NCI-H2227 (cell line): Measurements from ENCODE around the gene LGALS7.
A peak's percentile ranks its signal among the peaks of the same experiment; 100 is the strongest.
"Not testable (repeated sequence)": the region's sequence is repeated elsewhere in the genome, so short reads cannot be mapped to it uniquely, and the experiment has no call there.

Source experiments
- DNase-seq: peaks from one replicate; lab custom pipeline; 2025; ENCODE audit not compliant: unreplicated experiment; lab: John Stamatoyannopoulos, UW

Gene LGALS7

GRCh38 chr19:38773469-38774177, at the start of gene LGALS7:
LGALS7 (minus strand) TSS chr19:38773517; CDS start chr19:38773492, 25 bp downstream.
- DNase-seq: no peak

- DNase-seq: not testable (repeated sequence)
These were observed 48.0 kb upstream of the LGALS7 start for GRCh38 chr19:38821230-38821825.

GRCh38 chr19:38819231-38819920, 46.1 kb upstream of the LGALS7 start:
- peak; percentile 84 for DNase-seq

GRCh38 chr19:38817081-38817480, 43.8 kb upstream of the LGALS7 start:
- no peak for DNase-seq

GRCh38 chr19:38816131-38816750, 42.9 kb upstream of the LGALS7 start:
- no peak for DNase-seq

- no peak for DNase-seq
These were observed 42.0 kb upstream of the LGALS7 start for GRCh38 chr19:38815059-38816001.

- not testable (repeated sequence) for DNase-seq
These were observed 40.6 kb upstream of the LGALS7 start for GRCh38 chr19:38813932-38814331.

DNA sequence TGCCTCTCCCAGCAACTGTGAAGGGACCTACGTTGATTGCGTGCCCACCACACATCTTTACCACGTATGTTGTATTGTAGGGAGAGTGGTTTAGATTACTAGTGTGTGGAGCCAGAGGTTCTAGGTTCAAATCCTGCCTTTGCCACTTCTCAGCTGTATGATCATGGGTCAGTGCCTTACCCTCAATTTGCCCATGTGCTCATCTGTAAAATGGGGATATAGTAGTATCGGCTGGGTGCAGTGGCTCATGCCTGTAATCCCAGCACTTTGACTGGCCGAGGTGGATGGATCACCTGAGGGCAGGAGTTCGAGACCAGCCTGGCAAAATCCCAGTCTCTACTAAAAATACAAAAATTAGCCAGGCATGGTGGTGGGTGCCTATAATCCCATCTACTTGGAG, 40.0 kb upstream of the LGALS7 start:
- DNase-seq: no peak

DNA sequence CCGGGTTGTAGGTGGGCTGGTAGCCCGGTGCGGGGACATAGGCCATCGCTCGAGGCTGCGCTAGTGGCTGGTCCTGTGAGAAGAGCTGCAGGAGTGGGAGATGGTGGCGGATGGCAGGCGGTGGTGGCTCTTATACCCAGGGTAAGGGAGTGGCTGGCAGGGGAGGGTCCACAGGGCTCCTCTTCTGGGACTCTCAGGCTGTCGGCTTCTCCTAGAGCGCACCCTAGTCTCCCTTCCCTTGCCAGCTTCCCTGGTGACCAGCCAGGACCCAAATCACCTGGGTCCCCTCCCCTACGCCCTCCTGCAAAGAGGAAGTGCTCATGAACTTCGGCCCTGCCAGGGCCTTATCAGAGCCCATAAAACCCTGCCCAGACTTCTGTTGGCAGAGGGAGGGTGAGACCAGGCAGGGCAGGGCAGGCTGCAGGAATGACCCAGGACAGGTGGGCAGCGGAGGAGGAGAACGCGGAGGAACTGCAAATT, 39.6 kb upstream of the LGALS7 start, which contains the start of gene LGALS4:
LGALS4 (minus strand) TSS at position 105 of the 480 bp plus-strand sequence; CDS start at position 46, 59 bp downstream.
- no peak for DNase-seq

DNA sequence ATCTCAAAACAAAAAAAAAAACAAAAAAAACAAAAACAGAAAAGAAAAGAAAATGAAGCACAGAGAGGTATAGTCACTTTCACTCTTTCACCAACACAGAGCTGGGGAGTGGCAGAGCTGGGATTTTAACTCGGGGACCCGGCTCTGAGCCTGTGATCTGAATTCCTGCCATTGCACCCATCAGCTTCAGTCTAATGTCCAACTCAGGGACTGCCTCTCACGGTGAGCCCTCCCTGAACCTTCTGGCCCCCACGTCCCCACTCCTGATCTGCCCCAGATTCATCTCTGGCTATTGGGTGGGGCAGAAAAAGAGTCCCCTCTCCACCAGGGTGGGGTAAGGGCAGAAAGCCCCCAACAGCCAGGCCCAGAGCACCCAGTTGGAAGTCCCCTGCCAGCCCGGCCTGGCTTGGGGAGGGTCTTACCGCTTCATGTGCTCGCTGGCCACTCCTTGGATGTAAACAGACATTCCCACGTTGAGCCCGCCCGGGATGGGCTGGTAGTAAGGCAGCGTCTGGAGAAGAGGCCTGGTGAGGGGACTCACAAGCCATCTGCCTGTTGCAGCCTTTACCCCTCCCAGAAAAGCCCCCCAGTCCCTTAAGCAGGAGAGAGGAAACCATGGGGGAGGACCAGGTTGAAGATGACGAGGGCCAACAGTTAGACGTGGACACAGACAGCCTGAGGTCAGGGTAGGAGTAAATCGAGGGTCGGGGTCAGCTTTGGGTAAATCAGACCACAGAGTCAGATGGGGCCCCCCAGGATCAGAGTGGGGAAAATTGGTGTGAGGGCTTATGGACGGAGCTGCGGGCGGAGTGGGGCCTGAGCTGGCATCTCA, 38.9 kb upstream of the LGALS7 start:
- no peak for DNase-seq

GRCh38 chr19:38809592-38810252, 36.4 kb upstream of the LGALS7 start:
- no peak for DNase-seq

- no peak for DNase-seq
These were observed 35.4 kb upstream of the LGALS7 start for GRCh38 chr19:38808741-38809140.

- DNase-seq: not testable (repeated sequence)
These were observed 34.2 kb upstream of the LGALS7 start for GRCh38 chr19:38807374-38808098.

DNA sequence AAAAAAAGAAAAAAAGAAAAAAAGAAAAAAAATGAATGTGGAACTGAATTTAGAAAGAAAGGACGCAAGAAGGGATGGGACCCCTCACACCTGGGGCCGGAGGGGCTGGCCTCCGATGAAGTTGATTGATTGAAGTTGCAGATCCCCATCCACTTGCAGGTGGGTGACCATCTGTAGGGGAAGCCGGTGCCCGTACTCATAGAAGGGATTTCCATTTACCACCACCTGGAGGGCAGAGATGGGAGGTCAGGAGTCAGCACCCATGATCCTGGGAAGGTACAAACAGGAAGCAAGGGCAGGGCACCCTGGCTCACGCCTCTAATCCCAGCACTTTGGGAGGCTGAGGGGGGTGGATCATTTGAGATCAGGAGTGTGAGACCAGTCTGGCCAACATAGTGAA, 33.1 kb upstream of the LGALS7 start:
- DNase-seq: no peak

DNA sequence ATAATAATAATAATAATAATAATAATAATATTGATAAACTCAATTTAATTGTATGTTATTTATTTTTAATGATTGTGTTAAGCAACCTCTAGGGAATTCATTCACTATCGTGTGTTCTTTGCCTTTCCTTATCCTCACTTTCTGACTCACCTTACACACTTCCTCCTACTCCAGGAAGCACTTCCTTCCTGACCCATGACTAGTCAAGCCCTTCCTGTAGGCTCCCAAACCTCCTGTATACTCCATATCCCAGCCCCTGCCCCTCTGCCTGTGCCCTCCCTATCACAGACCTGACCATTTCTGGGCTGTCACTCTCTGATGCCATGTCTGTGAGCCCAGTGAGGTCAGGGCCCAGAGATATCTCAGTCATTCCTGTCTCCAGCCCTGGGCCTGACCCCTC, 31.9 kb upstream of the LGALS7 start:
- DNase-seq: no peak

DNA sequence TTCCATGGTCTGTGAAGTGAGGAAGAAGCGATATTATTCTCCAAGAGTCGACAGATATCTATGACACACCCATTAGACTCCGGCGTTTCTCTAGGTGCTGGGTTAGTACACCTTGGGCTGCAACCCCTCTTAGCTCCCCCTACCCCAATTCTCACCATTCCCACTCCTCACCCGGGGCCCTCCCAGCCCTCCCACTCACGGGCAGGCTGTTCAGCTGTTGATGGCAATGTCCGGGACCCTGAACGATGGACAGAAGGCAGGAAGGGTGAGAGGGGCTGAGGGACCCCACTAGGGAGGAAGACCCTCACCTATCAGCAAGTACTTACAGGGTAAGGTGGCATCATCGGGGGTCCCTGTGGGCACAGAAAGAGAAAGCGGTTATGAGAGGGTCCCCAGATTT, 30.2 kb upstream of the LGALS7 start:
- DNase-seq: no peak

GRCh38 chr19:38801359-38802095, 28.2 kb upstream of the LGALS7 start:
- DNase-seq: no peak
